CD1c-positive myeloid dendritic cell (primary cell): ENCODE data around the gene TUBGCP2.
A peak's percentile ranks its signal among the peaks of the same experiment; 100 is the strongest.

Experiments
- DNase-seq: peaks from one replicate; pipeline ENCODE4 v3.0.0-alpha.2; 2016; ENCODE audit errors: extremely low spot score

The TUBGCP2 gene, protein sequence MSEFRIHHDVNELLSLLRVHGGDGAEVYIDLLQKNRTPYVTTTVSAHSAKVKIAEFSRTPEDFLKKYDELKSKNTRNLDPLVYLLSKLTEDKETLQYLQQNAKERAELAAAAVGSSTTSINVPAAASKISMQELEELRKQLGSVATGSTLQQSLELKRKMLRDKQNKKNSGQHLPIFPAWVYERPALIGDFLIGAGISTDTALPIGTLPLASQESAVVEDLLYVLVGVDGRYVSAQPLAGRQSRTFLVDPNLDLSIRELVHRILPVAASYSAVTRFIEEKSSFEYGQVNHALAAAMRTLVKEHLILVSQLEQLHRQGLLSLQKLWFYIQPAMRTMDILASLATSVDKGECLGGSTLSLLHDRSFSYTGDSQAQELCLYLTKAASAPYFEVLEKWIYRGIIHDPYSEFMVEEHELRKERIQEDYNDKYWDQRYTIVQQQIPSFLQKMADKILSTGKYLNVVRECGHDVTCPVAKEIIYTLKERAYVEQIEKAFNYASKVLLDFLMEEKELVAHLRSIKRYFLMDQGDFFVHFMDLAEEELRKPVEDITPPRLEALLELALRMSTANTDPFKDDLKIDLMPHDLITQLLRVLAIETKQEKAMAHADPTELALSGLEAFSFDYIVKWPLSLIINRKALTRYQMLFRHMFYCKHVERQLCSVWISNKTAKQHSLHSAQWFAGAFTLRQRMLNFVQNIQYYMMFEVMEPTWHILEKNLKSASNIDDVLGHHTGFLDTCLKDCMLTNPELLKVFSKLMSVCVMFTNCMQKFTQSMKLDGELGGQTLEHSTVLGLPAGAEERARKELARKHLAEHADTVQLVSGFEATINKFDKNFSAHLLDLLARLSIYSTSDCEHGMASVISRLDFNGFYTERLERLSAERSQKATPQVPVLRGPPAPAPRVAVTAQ

GRCh38 chr10:133308421-133309099, at the start of gene TUBGCP2, which contains the start of gene ZNF511:
Gene TUBGCP2 (minus strand): TSS chr10:133308872. CDS start chr10:133302941, 5,931 bp downstream.
Gene ZNF511 (plus strand): TSS chr10:133308914. CDS start chr10:133308944, 30 bp downstream.
- peak; percentile 95 for DNase-seq

- peak; percentile 96 for DNase-seq
Observed at GRCh38 chr10:133357285-133358161, 48.9 kb upstream of the TUBGCP2 start, which contains the start of gene FUOM. Gene FUOM (minus strand): TSS chr10:133358019. CDS start chr10:133358007, 12 bp downstream.

- no peak for DNase-seq
Observed at GRCh38 chr10:133356549-133357284, 48.0 kb upstream of the TUBGCP2 start.

DNA sequence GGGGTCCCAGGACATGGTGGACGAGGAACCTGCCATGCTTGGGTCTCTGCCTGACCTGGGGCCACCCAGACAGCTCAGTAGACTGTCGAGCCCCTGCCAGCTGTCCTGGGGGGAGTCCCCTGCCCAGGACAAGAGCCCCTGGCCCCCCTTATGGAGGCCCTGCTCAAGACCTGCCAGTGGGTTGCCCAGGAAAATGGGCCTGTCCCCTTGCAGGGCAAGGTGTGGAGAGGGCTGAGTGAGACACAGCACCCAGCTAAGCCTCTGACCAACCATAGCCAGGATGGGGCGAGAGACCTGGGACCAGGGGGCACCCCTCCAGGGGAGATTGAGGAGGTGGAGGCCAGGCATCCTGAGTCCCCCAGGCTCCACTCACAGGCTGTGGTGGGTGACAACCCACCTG, 47.3 kb upstream of the TUBGCP2 start:
- DNase-seq, result no peak

- DNase-seq, result no peak
Observed at GRCh38 chr10:133355266-133355665, 46.6 kb upstream of the TUBGCP2 start.

- DNase-seq, result no peak
Observed at GRCh38 chr10:133354672-133355240, 46.1 kb upstream of the TUBGCP2 start.

DNA sequence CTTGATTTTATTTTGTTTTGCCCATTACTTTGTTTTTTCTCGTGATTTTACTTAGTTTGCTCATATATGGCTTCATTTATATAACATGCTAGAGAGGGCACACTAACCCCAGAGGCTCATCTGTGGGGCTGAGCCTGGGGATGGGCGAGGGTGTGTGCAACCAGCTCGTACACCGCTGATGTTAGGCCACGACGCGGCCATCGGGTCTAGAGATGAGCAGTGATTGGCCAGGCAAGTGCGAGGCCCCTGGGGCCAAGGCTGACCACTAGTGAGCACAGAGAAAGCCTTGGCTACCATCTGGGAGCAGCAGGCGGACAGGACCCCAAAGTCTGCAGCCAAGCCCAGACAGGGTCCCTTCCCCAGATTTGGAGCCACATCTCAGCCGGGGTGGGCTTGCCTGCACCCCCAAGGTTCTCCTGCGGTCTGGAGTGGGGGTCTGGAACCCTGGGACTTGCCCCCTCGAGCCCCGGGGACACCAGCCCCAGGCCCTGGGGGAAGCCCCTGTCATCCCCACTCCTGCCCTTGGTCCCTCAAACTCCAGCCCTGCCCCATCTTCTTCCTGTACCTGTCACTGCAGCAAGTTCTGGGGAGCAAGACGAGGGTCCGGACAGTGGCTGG, 45.4 kb upstream of the TUBGCP2 start:
- DNase-seq, result no peak

GRCh38 chr10:133353202-133353959, 44.7 kb upstream of the TUBGCP2 start:
- no peak for DNase-seq

DNA sequence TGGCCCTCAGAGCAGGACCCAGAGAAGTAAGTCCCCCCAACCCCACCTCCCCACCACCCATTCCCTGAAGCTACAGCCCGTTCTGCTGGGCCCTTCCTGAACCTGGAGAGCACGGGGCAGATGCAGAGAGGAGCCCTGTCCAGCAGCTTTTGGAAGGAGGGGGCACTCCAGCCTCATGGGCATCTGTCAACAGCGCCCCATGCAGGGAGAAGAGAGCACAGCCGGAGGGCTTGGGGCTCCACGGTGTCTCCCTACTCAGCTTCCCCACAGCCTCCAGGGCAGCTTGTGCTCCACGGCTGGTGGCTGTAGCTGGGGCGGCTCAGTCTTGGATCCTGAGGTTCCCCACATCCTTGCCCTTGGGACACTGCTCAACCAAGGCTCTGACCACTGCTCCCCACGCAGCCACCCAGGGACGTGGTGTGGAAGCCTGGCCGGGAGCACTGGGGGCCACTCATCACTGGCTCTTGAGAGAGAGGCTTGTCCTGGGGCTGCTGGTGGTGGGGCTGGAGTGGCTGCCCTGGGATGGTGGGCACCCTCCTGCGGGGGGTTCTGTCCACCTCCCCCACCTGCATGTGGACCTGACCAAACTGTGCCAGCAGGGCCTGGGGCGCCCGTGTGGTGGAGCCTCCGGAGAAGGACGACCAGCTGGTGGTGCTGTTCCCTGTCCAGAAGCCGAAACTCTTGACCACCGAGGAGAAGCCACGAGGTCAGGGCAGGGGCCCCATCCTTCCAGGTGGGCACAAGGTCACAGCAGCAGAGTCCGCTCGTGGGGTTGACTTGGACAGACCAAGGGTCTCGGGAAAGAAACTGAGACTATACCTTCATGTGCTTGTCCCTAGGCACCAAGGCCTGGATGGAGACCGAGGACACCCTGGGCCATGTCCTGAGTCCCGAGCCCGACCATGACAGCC, 43.0 kb upstream of the TUBGCP2 start:
- DNase-seq, result no peak

DNA sequence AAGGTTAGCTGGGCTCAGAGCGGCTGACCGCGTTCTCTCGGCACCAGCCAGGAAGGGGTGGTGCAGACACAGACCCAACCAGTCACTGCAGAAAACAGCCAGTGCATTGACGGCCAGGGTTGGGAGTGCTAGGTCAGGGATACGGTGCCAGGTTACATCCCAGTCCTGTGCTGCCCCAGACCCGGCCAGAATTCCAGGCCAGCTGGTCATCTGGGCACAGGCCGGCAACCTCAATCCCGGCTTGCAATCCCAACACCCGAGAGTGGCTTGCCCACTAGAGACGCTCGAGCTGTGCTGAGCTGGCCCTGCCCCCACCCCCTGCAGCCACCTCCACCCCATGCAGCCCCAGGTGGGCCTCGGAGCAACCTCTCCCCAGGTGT, 42.3 kb upstream of the TUBGCP2 start:
- DNase-seq, result no peak

GRCh38 chr10:133350283-133350949, 41.7 kb upstream of the TUBGCP2 start:
- DNase-seq, result no peak

- DNase-seq, result no peak
Observed at GRCh38 chr10:133349577-133350011, 40.9 kb upstream of the TUBGCP2 start.

GRCh38 chr10:133349160-133349568, 40.5 kb upstream of the TUBGCP2 start:
- no peak for DNase-seq

GRCh38 chr10:133347710-133348517, 39.2 kb upstream of the TUBGCP2 start:
- DNase-seq, result no peak

DNA sequence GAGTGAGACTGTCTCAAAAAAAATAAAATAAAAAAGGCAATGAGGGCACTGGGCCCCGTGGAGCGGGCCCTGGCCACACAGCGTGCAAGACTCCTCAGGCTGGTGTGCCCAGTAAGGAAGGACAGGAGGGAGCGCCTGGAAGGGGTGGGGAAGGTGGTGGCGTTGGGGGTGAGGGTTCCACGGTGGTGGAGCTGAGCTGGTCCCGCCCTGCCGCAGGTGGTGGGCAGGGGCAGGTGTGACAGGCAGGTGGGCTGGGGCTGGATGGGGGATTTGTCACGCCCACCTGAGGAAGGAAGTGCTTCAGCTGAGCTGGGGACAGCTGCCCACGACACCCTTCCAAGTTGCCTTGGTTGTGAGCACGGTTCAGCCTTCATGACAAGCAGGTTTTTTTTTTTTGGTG, 37.7 kb upstream of the TUBGCP2 start:
- DNase-seq, result no peak

DNA sequence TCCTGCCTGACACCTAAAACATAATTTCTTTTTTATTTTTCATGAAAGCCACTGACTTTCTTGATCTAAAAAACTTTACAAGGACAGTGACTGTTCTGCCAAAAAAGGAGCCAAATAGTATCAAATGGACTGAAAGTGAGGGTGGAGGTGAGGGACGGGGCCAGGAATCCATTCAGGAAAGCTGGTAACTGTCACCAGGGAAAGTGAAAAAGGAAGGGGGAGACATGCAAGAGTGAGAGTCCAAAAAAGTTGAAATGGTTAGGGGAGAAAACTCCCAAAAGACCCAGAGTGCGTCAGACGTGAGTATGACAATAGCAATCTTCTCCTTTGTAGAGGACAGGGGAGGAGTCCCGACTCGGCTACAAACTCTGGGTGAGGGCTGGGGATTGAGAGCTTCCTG, 35.6 kb upstream of the TUBGCP2 start:
- no peak for DNase-seq
